ENCODE measurements around the gene TDRD15. TPM values are rescaled to one million over a fixed set of nuclear protein-coding genes. Genes with fewer than 3 reads are reported as not detected.

Gene TDRD15
- total RNA-seq, 1 experiment from 2014 or later: not detected

GRCh38 chr2:21155365-21156136 is 31.8 kb downstream of the TDRD15 start:
- no peaks in the 10 kb centered on the region for H3K36me3 ChIP-seq (ENCODE audit: insufficient read depth, low read length)

GRCh38 chr2:21161122-21161521 is 37.4 kb downstream of the TDRD15 start:
- Histone ChIP-seq H3K4me3 (ENCODE audit: low read length) (no peak overlapping the region), H4K20me1 (ENCODE audit: insufficient read depth, low read depth, low read length) (no peaks in the 10 kb centered on the region), H3K27me3 (ENCODE audit: low read length) (no peaks in the 10 kb centered on the region), H3K9me3 (ENCODE audit: low read length) (no peaks in the 10 kb centered on the region), H2AFZ (ENCODE audit: low read length) (no peak overlapping the region), H3K9me2 (replicated peaks; ENCODE audit: insufficient read depth, low read length) (no peaks in the 10 kb centered on the region), H3K4me1 (ENCODE audit: low read length) (no peaks in the 10 kb centered on the region), H3K4me2 (ENCODE audit: low read depth, low read length, poor library complexity, severe bottlenecking) (no peak overlapping the region), H3K36me3 (ENCODE audit: insufficient read depth, low read length) (no peaks in the 10 kb centered on the region), H3K79me2 (ENCODE audit: low read length) (no peaks in the 10 kb centered on the region), H3K9ac (ENCODE audit: low read length) (no peak overlapping the region), H3K27ac (ENCODE audit: low read length) (no peak overlapping the region)
- DNase-seq: no peak

More at GRCh38 chr2:21155365-21156136, 31.8 kb downstream of the TDRD15 start:
- Histone ChIP-seq H3K4me3 (ENCODE audit: low read length) (no peak overlapping the region), H3K9me2 (replicated peaks; ENCODE audit: insufficient read depth, low read length) (no peaks in the 10 kb centered on the region), H3K27ac (ENCODE audit: low read length) (no peak overlapping the region), H3K79me2 (ENCODE audit: low read length) (no peaks in the 10 kb centered on the region), H3K4me2 (ENCODE audit: low read depth, low read length, poor library complexity, severe bottlenecking) (no peak overlapping the region), H2AFZ (ENCODE audit: low read length) (no peak overlapping the region), H3K27me3 (ENCODE audit: low read length) (no peaks in the 10 kb centered on the region), H4K20me1 (ENCODE audit: insufficient read depth, low read depth, low read length) (no peaks in the 10 kb centered on the region), H3K9ac (ENCODE audit: low read length) (no peak overlapping the region), H3K4me1 (ENCODE audit: low read length) (no peaks in the 10 kb centered on the region), H3K9me3 (ENCODE audit: low read length) (no peaks in the 10 kb centered on the region)
- no peak for DNase-seq

- Histone ChIP-seq H3K9me3 (ENCODE audit: low read length) (no peaks in the 10 kb centered on the region), H3K4me1 (ENCODE audit: low read length) (no peaks in the 10 kb centered on the region), H3K9me2 (replicated peaks; ENCODE audit: insufficient read depth, low read length) (no peaks in the 10 kb centered on the region), H3K4me2 (ENCODE audit: low read depth, low read length, poor library complexity, severe bottlenecking) (no peak overlapping the region), H3K36me3 (ENCODE audit: insufficient read depth, low read length) (no peaks in the 10 kb centered on the region), H3K4me3 (ENCODE audit: low read length) (no peak overlapping the region), H3K79me2 (ENCODE audit: low read length) (no peaks in the 10 kb centered on the region), H3K9ac (ENCODE audit: low read length) (no peak overlapping the region), H4K20me1 (ENCODE audit: insufficient read depth, low read depth, low read length) (no peaks in the 10 kb centered on the region), H2AFZ (ENCODE audit: low read length) (no peak overlapping the region), H3K27me3 (ENCODE audit: low read length) (no peaks in the 10 kb centered on the region), H3K27ac (ENCODE audit: low read length) (no peak overlapping the region)
- no peak for DNase-seq
Observed at GRCh38 chr2:21161832-21162614, 38.3 kb downstream of the TDRD15 start.

GRCh38 chr2:21162615-21162878 is 38.8 kb downstream of the TDRD15 start:
- no peak for DNase-seq
- Histone ChIP-seq H3K9ac (ENCODE audit: low read length) (no peak overlapping the region), H3K27me3 (ENCODE audit: low read length) (no peaks in the 10 kb centered on the region), H2AFZ (ENCODE audit: low read length) (no peak overlapping the region), H3K4me3 (ENCODE audit: low read length) (no peak overlapping the region), H3K27ac (ENCODE audit: low read length) (no peak overlapping the region), H3K9me3 (ENCODE audit: low read length) (no peaks in the 10 kb centered on the region), H3K36me3 (ENCODE audit: insufficient read depth, low read length) (no peaks in the 10 kb centered on the region), H3K4me1 (ENCODE audit: low read length) (no peaks in the 10 kb centered on the region), H3K4me2 (ENCODE audit: low read depth, low read length, poor library complexity, severe bottlenecking) (no peak overlapping the region), H4K20me1 (ENCODE audit: insufficient read depth, low read depth, low read length) (no peaks in the 10 kb centered on the region), H3K9me2 (replicated peaks; ENCODE audit: insufficient read depth, low read length) (no peaks in the 10 kb centered on the region), H3K79me2 (ENCODE audit: low read length) (no peaks in the 10 kb centered on the region)

- Histone ChIP-seq H3K79me2 (ENCODE audit: low read length) (no peaks in the 10 kb centered on the region), H2AFZ (ENCODE audit: low read length) (no peak overlapping the region), H3K9me3 (ENCODE audit: low read length) (no peaks in the 10 kb centered on the region), H3K27me3 (ENCODE audit: low read length) (no peaks in the 10 kb centered on the region), H3K4me2 (ENCODE audit: low read depth, low read length, poor library complexity, severe bottlenecking) (no peak overlapping the region), H3K4me1 (ENCODE audit: low read length) (no peaks in the 10 kb centered on the region), H3K9ac (ENCODE audit: low read length) (no peak overlapping the region), H3K27ac (ENCODE audit: low read length) (no peak overlapping the region), H3K36me3 (ENCODE audit: insufficient read depth, low read length) (no peaks in the 10 kb centered on the region), H3K9me2 (replicated peaks; ENCODE audit: insufficient read depth, low read length) (no peaks in the 10 kb centered on the region), H3K4me3 (ENCODE audit: low read length) (no peak overlapping the region), H4K20me1 (ENCODE audit: insufficient read depth, low read depth, low read length) (no peaks in the 10 kb centered on the region)
- no peak for DNase-seq
Observed at GRCh38 chr2:21163213-21163612, 39.4 kb downstream of the TDRD15 start.

GRCh38 chr2:21165350-21165749 is 41.6 kb downstream of the TDRD15 start:
- no peaks in the 10 kb centered on the region for H3K9me2 ChIP-seq (replicated peaks; ENCODE audit: insufficient read depth, low read length)
- H4K20me1 ChIP-seq (ENCODE audit: insufficient read depth, low read depth, low read length): no peaks in the 10 kb centered on the region
- no peaks in the 10 kb centered on the region for H3K4me1 ChIP-seq (ENCODE audit: low read length)
- no peaks in the 10 kb centered on the region for H3K27me3 ChIP-seq (ENCODE audit: low read length)
- no peak overlapping the region for H3K4me3 ChIP-seq (ENCODE audit: low read length)
- H3K9ac ChIP-seq (ENCODE audit: low read length): no peak overlapping the region
- no peak for DNase-seq
- H3K27ac ChIP-seq (ENCODE audit: low read length): no peak overlapping the region
- H3K79me2 ChIP-seq (ENCODE audit: low read length): no peaks in the 10 kb centered on the region
- no peak overlapping the region for H3K4me2 ChIP-seq (ENCODE audit: low read depth, low read length, poor library complexity, severe bottlenecking)
- H2AFZ ChIP-seq (ENCODE audit: low read length): no peak overlapping the region
- H3K36me3 ChIP-seq (ENCODE audit: insufficient read depth, low read length): no peaks in the 10 kb centered on the region
- no peaks in the 10 kb centered on the region for H3K9me3 ChIP-seq (ENCODE audit: low read length)

GRCh38 chr2:21175895-21176646 is 52.3 kb downstream of the TDRD15 start:
- H4K20me1 ChIP-seq (ENCODE audit: insufficient read depth, low read depth, low read length): no peaks in the 10 kb centered on the region
- H3K4me2 ChIP-seq (ENCODE audit: low read depth, low read length, poor library complexity, severe bottlenecking): no peak overlapping the region
- no peak overlapping the region for H3K27ac ChIP-seq (ENCODE audit: low read length)
- H3K27me3 ChIP-seq (ENCODE audit: low read length): no peaks in the 10 kb centered on the region
- DNase-seq: peak; percentile 65
- H3K36me3 ChIP-seq (ENCODE audit: insufficient read depth, low read length): no peaks in the 10 kb centered on the region
- no peaks in the 10 kb centered on the region for H3K9me2 ChIP-seq (replicated peaks; ENCODE audit: insufficient read depth, low read length)
- H3K4me1 ChIP-seq (ENCODE audit: low read length): no peaks in the 10 kb centered on the region
- H3K9me3 ChIP-seq (ENCODE audit: low read length): no peaks in the 10 kb centered on the region
- H3K4me3 ChIP-seq (ENCODE audit: low read length): no peak overlapping the region
- H3K79me2 ChIP-seq (ENCODE audit: low read length): no peaks in the 10 kb centered on the region
- no peak overlapping the region for H3K9ac ChIP-seq (ENCODE audit: low read length)
- H2AFZ ChIP-seq (ENCODE audit: low read length): no peak overlapping the region

- H3K9me2 ChIP-seq (replicated peaks; ENCODE audit: insufficient read depth, low read length): no peaks in the 10 kb centered on the region
Observed at GRCh38 chr2:21181957-21182356, 58.2 kb downstream of the TDRD15 start.

More at GRCh38 chr2:21181957-21182356, 58.2 kb downstream of the TDRD15 start:
- DNase-seq: no peak
- H3K36me3 ChIP-seq (ENCODE audit: insufficient read depth, low read length): no peaks in the 10 kb centered on the region
- H2AFZ ChIP-seq (ENCODE audit: low read length): no peak overlapping the region
- H3K9me3 ChIP-seq (ENCODE audit: low read length): no peaks in the 10 kb centered on the region
- no peak overlapping the region for H3K4me2 ChIP-seq (ENCODE audit: low read depth, low read length, poor library complexity, severe bottlenecking)
- H3K4me3 ChIP-seq (ENCODE audit: low read length): no peak overlapping the region
- H3K27me3 ChIP-seq (ENCODE audit: low read length): no peaks in the 10 kb centered on the region
- H3K79me2 ChIP-seq (ENCODE audit: low read length): no peaks in the 10 kb centered on the region
- H4K20me1 ChIP-seq (ENCODE audit: insufficient read depth, low read depth, low read length): no peaks in the 10 kb centered on the region
- H3K4me1 ChIP-seq (ENCODE audit: low read length): no peaks in the 10 kb centered on the region
- H3K27ac ChIP-seq (ENCODE audit: low read length): no peak overlapping the region
- no peak overlapping the region for H3K9ac ChIP-seq (ENCODE audit: low read length)
